ENCODE data around the gene RAB30.

- TF ChIP-seq CTCF (IDR thresholded peaks at IDR 0.05) (no peak), POLR2A (IDR thresholded peaks at IDR 0.05) (no peak), POLR2AphosphoS5 (IDR thresholded peaks at IDR 0.05) (no peak), EP300 (IDR thresholded peaks at IDR 0.05) (no peak)
These were observed 79.5 kb downstream of the RAB30 start for GRCh38 chr11:82992223-82992622.

All from suprapubic skin (tissue), 4 donors.